ENCODE measurements around the gene NAA80. TPM values are rescaled to one million over a fixed set of nuclear protein-coding genes. Genes with fewer than 3 reads are reported as not detected.

The NAA80 gene
- total and polyA plus RNA-seq, 2 of the 8 experiments (the other 6 are each of a cell fraction or from before 2014, with no cell fraction given), result 11.3 to 16.7 TPM

DNA sequence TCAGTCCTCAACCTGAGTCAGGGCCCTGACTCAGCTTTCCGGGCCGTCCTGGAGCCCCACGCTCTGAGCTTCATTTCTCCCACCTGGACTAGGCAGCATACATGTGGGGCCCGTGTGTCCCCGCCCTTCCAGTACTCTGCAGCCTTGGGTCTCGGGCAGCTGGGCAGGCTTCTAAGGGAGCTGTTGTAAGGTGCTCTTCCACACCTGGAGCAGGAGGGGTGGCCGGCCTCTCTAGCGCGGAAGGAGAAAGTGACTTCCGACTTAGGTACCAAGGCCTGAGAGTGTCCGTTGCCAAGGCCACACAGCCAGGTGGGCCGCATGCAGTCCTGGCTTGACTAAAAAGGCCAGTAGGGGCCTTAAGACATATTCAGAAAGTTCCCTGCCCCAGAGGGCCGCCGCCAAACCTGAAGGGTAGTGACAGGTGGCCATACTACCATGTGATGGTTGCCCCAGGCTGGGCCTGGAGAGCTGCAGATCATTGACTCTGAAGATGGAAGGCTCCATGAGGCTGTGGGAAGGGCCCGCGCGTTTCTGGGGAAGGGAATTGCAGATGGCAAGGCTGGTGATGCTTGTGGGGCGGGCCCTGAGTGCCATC lies 39.7 kb downstream of the NAA80 start:
- H3K4me1 ChIP-seq (replicated peaks in 1 of 4; ENCODE audit: control insufficient read depth in 3 of 4, insufficient read depth in 4 of 4, low read length in 3 of 4), result peaks cover 0 to 23% (median 18%) of the 10 kb centered on the region in 4 experiments; a peak in 6 of 7 replicates
- H2BK5ac ChIP-seq (ENCODE audit: low read depth, low read length), result no peak overlapping the region
- TF ChIP-seq ASH2L (IDR thresholded peaks at IDR 0.05; ENCODE audit: low read length), result peak; percentile 50
- TF ChIP-seq CTBP2 (IDR thresholded peaks at IDR 0.05; ENCODE audit: borderline replicate concordance, insufficient read depth, insufficient read length, low read length), result peak; percentile 50
- TF ChIP-seq GTF2F1 (IDR thresholded peaks at IDR 0.05; ENCODE audit: borderline replicate concordance, low read depth, low read length), result no peak
- peaks cover 2% of the 10 kb centered on the region; the same call in 1 of the 2 replicates for H3K23me2 ChIP-seq (ENCODE audit: low read depth, low read length)
- H2AK5ac ChIP-seq (ENCODE audit: low read depth, low read length), result no peak overlapping the region
- H3K4ac ChIP-seq (replicated peaks; ENCODE audit: insufficient read length, low read depth, low read length), result no peak overlapping the region
- no peaks in the 10 kb centered on the region for H3K27me3 ChIP-seq (replicated peaks in 1 of 4; ENCODE audit: control insufficient read depth in 3 of 4, extremely low read depth in 1 of 4, insufficient read depth in 3 of 4, low read length in 3 of 4)
- no peak overlapping the region for H2BK120ac ChIP-seq (replicated peaks; ENCODE audit: low read depth, low read length)
- no peak overlapping the region for H3K14ac ChIP-seq (ENCODE audit: insufficient read length)
- H2AFZ ChIP-seq (ENCODE audit: low read length), result no peak overlapping the region
- no peak overlapping the region for H3K56ac ChIP-seq (replicated peaks; ENCODE audit: insufficient read length, low read depth, low read length)
- no peak for DNase-seq (ENCODE audit: low read depth in 1 of 2, low spot score in 2 of 2)
- H4K91ac ChIP-seq (replicated peaks; ENCODE audit: insufficient read length, low read length), result no peak overlapping the region
- 69% methylated on average over 18 of the region's 18 CpGs; no CpG with 5 or more reads in 1 of the 2 experiments for WGBS, 2 experiments (ENCODE audit: extremely low coverage in 1 of 2, insufficient coverage in 1 of 2, insufficient read length in 1 of 2, insufficient replicate concordance in 2 of 2, low coverage in 1 of 2, low lambda C conversion rate in 2 of 2, missing lambda C conversion rate in 1 of 2)
- H4K20me1 ChIP-seq (replicated peaks in 1 of 2; ENCODE audit: control insufficient read depth in 1 of 2, insufficient read depth in 2 of 2, low read length in 2 of 2), result peaks cover 2 to 7% of the 10 kb centered on the region in 2 experiments
- no peak overlapping the region for H4K5ac ChIP-seq (ENCODE audit: insufficient read length, low read depth, low read length)
- CTCF ChIA-PET (ENCODE audit: partially characterized antibody), result interaction anchor here (0.9 to 53.5 kb wide), 11 partner anchors 10 to 142 kb away, joined by 3 to 2149 read pairs (median 13); partner anchors contain the start of genes GNAI2, GNAT1, IFRD2 and LSMEM2
- no peak overlapping the region for H2BK20ac ChIP-seq (ENCODE audit: low read length)
- H3K79me2 ChIP-seq (ENCODE audit: control insufficient read depth in 1 of 2, insufficient read depth in 2 of 2, low read length in 2 of 2), result no peaks in the 10 kb centered on the region
- no peak overlapping the region for H3K23ac ChIP-seq (ENCODE audit: insufficient read length)
- H3K4me2 ChIP-seq (ENCODE audit: insufficient read depth in 1 of 2, low read depth in 2 of 2, low read length in 2 of 2), result peak overlapping the region; percentile 40 to 73; a peak in 3 of 4 replicates
- peaks cover 15 to 24% (median 18%) of the 10 kb centered on the region in 4 experiments; a peak in 7 of 8 replicates for H3K36me3 ChIP-seq (ENCODE audit: control insufficient read depth in 2 of 4, insufficient read depth in 4 of 4, low read length in 3 of 4)
- no peaks in the 10 kb centered on the region for H3K79me1 ChIP-seq (ENCODE audit: low read depth, low read length)
- H3K18ac ChIP-seq (ENCODE audit: extremely low read depth, low read length), result no peak overlapping the region; the same call in 1 of the 2 replicates
- H3K27ac ChIP-seq (ENCODE audit: low read depth, low read length), result no peak overlapping the region
- no peak overlapping the region for H3K9ac ChIP-seq (replicated peaks in 1 of 4; ENCODE audit: extremely low read depth in 1 of 4, low read depth in 3 of 4, low read length in 3 of 4)
- H4K8ac ChIP-seq (ENCODE audit: extremely low read depth, insufficient read depth, low read length), result peak overlapping the region; percentile 29; the same call in 1 of the 2 replicates
- no peak overlapping the region for H2BK12ac ChIP-seq (ENCODE audit: low read depth, low read length)
- H3K4me3 ChIP-seq (ENCODE audit: extremely low read depth in 1 of 4, insufficient read depth in 2 of 4, low read depth in 3 of 4, low read length in 4 of 4), result peak overlapping the region in 1 of 4 experiments; percentile 60; a peak in 2 of 8 replicates
- no peak overlapping the region for H2BK15ac ChIP-seq (ENCODE audit: low read length)
- no peak for FAIRE-seq
- no peaks in the 10 kb centered on the region for H3K9me3 ChIP-seq (ENCODE audit: insufficient read depth in 2 of 2, low read depth in 1 of 2, low read length in 1 of 2)
- POLR2A ChIA-PET (ENCODE audit: partially characterized antibody), result interaction anchor here (0.6 to 4.3 kb wide), 22 partner anchors 9 to 71 kb away, joined by 3 to 35 read pairs (median 4); partner anchors contain the start of genes GNAI2, HYAL2, IFRD2 and LSMEM2

Measured in H1 (cell line).